Activated T-helper 1 cell treated with anti-CD3 and anti-CD28 coated beads, Interleukin-2, amount 50 U/mL, for 16 hours (primary cell): Measurements from ENCODE around the gene NGFR.
A peak's percentile ranks its signal among the peaks of the same experiment; 100 is the strongest.
"Not testable (repeated sequence)": the region's sequence is repeated elsewhere in the genome, so short reads cannot be mapped to it uniquely, and the experiment has no call there.

Experiments used
- DNase-seq, 2 donors: peaks; one replicate each; pipeline ENCODE4 v3.0.0-alpha.2; 2020; ENCODE audit warnings: low read depth in 1 of 2, low spot score in 1 of 2

NGFR gene

GRCh38 chr17:49496183-49496866 lies 1.2 kb downstream of the NGFR start:
- peak; percentile 70 to 71 for DNase-seq

GRCh38 chr17:49496867-49497147 lies 1.7 kb downstream of the NGFR start:
- no peak for DNase-seq

GRCh38 chr17:49497148-49498028 lies 2.3 kb downstream of the NGFR start:
- no peak for DNase-seq

- no peak for DNase-seq
Measured at GRCh38 chr17:49498029-49498615, 3.0 kb downstream of the NGFR start.

GRCh38 chr17:49501496-49501895 lies 6.4 kb downstream of the NGFR start:
- DNase-seq, result no peak

GRCh38 chr17:49502254-49502653 lies 7.2 kb downstream of the NGFR start:
- DNase-seq, result no peak

- DNase-seq, result not testable (repeated sequence)
Measured at GRCh38 chr17:49502680-49503079, 7.6 kb downstream of the NGFR start.

- DNase-seq, result no peak
Measured at GRCh38 chr17:49504369-49504768, 9.3 kb downstream of the NGFR start.

- no peak for DNase-seq
Measured at GRCh38 chr17:49505854-49506253, 10.8 kb downstream of the NGFR start.

GRCh38 chr17:49506282-49506681 lies 11.2 kb downstream of the NGFR start:
- DNase-seq, result no peak

GRCh38 chr17:49508061-49508865 lies 13.2 kb downstream of the NGFR start:
- DNase-seq, result no peak

- no peak for DNase-seq
Measured at GRCh38 chr17:49508866-49509587, 13.9 kb downstream of the NGFR start.

GRCh38 chr17:49509588-49509917 lies 14.5 kb downstream of the NGFR start:
- no peak for DNase-seq

- DNase-seq, result no peak
Measured at GRCh38 chr17:49510059-49510719, 15.1 kb downstream of the NGFR start.

- DNase-seq, result no peak
Measured at GRCh38 chr17:49510720-49511110, 15.6 kb downstream of the NGFR start.

- no peak for DNase-seq
Measured at GRCh38 chr17:49511810-49512209, 16.7 kb downstream of the NGFR start.

- no peak for DNase-seq
Measured at GRCh38 chr17:49512296-49513043, 17.4 kb downstream of the NGFR start.

GRCh38 chr17:49513044-49513395 lies 17.9 kb downstream of the NGFR start:
- no peak for DNase-seq

GRCh38 chr17:49513641-49514040 lies 18.5 kb downstream of the NGFR start:
- DNase-seq, result no peak
